Endothelial cell of umbilical vein (primary cell): ENCODE data around the gene GJB1. TPM values are rescaled to one million over a fixed set of nuclear protein-coding genes. Genes with fewer than 3 reads are reported as not detected.

Source experiments
- BruUV-seq: library from RNA; stranded (reverse); fragments of 400-500 nt; replicated peaks from 2 replicates; lab custom pipeline; 2021; lab: Mats Ljungman, UMichigan
- CTCF ChIA-PET: fragments of 300-600, 350-600 bp; sonication (Branson Sonifier 250); formaldehyde crosslinking; loops from one replicate; lab custom pipeline; 2021; ENCODE audit warnings: antibody characterized with exemption, inconsistent platforms; lab: Charles Lee
- POLR2A ChIA-PET: fragments of 300-600, 350-600 bp; sonication (Branson Sonifier 250); formaldehyde crosslinking; loops from one replicate; lab custom pipeline; 2021; ENCODE audit warnings: antibody characterized with exemption, inconsistent platforms; lab: Charles Lee
- DNase-seq: peaks from one replicate; pipeline ENCODE4 v3.0.0-alpha.2; 2011; ENCODE audit warnings: low read depth, low spot score
- FAIRE-seq: peaks from 2 replicates; lab custom pipeline; 2011; peaks lifted over from hg19 to GRCh38; lab: Jason Lieb, UNC
- H2AFZ ChIP-seq: 2 replicates; pipeline ENCODE4 v1.6.0; 2012; ENCODE audit warnings: low read depth, low read length, control low read depth, inconsistent platforms
- H3K27ac ChIP-seq: 2 replicates; pipeline ENCODE4 v1.5.1; 2011; ENCODE audit warnings: low read depth, mild to moderate bottlenecking, control low read depth, low read length, moderate library complexity; ENCODE audit not compliant: insufficient read depth
- H3K27me3 ChIP-seq, 2 experiments: 2 replicates each; pipeline versions ENCODE4 v1.6.0 to v1.6.1; 2011; ENCODE audit warnings: low read length in 2 of 2, mixed read lengths in 1 of 2; ENCODE audit not compliant: control insufficient read depth in 2 of 2, insufficient read depth in 2 of 2
- H3K36me3 ChIP-seq, 2 experiments: 2 replicates in 1 of 2; 3 replicates in 1 of 2; pipeline ENCODE4 v1.5.1; 2011; ENCODE audit warnings: low read length in 2 of 2, mild to moderate bottlenecking in 1 of 2, moderate library complexity in 1 of 2; ENCODE audit not compliant: control insufficient read depth in 2 of 2, insufficient read depth in 2 of 2; ENCODE audit errors: extremely low read depth in 1 of 2
- H3K4me1 ChIP-seq: 3 replicates; pipeline ENCODE4 v1.5.1; 2011; ENCODE audit warnings: mild to moderate bottlenecking, low read length; ENCODE audit not compliant: control insufficient read depth, insufficient read depth; ENCODE audit errors: extremely low read depth
- H3K4me2 ChIP-seq: 2 replicates; pipeline ENCODE4 v1.6.1; 2011; ENCODE audit warnings: low read length, control low read depth, mixed read lengths; ENCODE audit not compliant: insufficient read depth
- H3K4me3 ChIP-seq, 3 experiments: fragments of 200-600 bp in 1 of 3; sonication (generic), shearing (Covaris generic) in 1 of 3; replicated peaks in 1 of 3; 2 replicates each; pipeline ENCODE4 v1.5.1; 2011 to 2016; ENCODE audit warnings: control low read depth in 3 of 3, low read length in 3 of 3, mild to moderate bottlenecking in 2 of 3, inconsistent platforms in 1 of 3, low read depth in 1 of 3, moderate library complexity in 1 of 3; ENCODE audit not compliant: insufficient read depth in 1 of 3
- H3K79me2 ChIP-seq: 2 replicates; pipeline ENCODE4 v1.6.0; 2012; ENCODE audit warnings: low read length, inconsistent platforms; ENCODE audit not compliant: control insufficient read depth, insufficient read depth
- H3K9ac ChIP-seq: replicated peaks from 2 replicates; pipeline ENCODE3; 2011; ENCODE audit warnings: low read length, control low read depth; ENCODE audit not compliant: insufficient read depth; ENCODE audit errors: extremely low read depth
- H3K9me1 ChIP-seq: replicated peaks from 3 replicates; pipeline ENCODE4 v1.6.0; 2011; ENCODE audit warnings: mild to moderate bottlenecking, low read length; ENCODE audit not compliant: control insufficient read depth, insufficient read depth; ENCODE audit errors: extremely low read depth
- H3K9me3 ChIP-seq: replicated peaks from 2 replicates; pipeline ENCODE4 v1.5.1; 2012; ENCODE audit warnings: low read length, inconsistent platforms; ENCODE audit not compliant: control insufficient read depth, insufficient read depth
- H4K20me1 ChIP-seq: replicated peaks from 2 replicates; pipeline ENCODE3; 2011; ENCODE audit warnings: mild to moderate bottlenecking, low read length; ENCODE audit not compliant: control insufficient read depth, insufficient read depth; ENCODE audit errors: extremely low read depth
- EZH2 ChIP-seq: IDR thresholded peaks from 2 replicates; pipeline ENCODE4 v1.6.1; 2012; ENCODE audit warnings: borderline replicate concordance, low read depth, mild to moderate bottlenecking, moderate library complexity, low read length, inconsistent platforms; ENCODE audit not compliant: severe bottlenecking
- FOS ChIP-seq: IDR thresholded peaks from 2 replicates; pipeline ENCODE4 v1.6.1; 2011; ENCODE audit warnings: mild to moderate bottlenecking, low read length, moderate library complexity, borderline replicate concordance; ENCODE audit not compliant: insufficient read depth
- MYC ChIP-seq: IDR thresholded peaks from one replicate; pipeline ENCODE4 v1.6.1; 2011; ENCODE audit warnings: mild to moderate bottlenecking, low read depth, low read length
- POLR2A ChIP-seq: IDR thresholded peaks from 2 replicates; pipeline ENCODE4 v1.6.1; 2012; ENCODE audit warnings: low read depth, mild to moderate bottlenecking, control low read depth, low read length
- POLR2AphosphoS5 ChIP-seq: IDR thresholded peaks from 2 replicates; pipeline ENCODE4 v1.6.1; 2012; ENCODE audit warnings: low read depth, mild to moderate bottlenecking, control low read depth, low read length, moderate library complexity; ENCODE audit not compliant: insufficient read depth
- dilution Hi-C: fragments of 300-500 bp; cut with MboI; formaldehyde crosslinking; loops from one replicate; pipeline ENCODE4 v1.15.0; 2019; ENCODE audit warnings: low sequenced_read_pairs; ENCODE audit not compliant: extremely low pct_ligation_motif_present
- intact Hi-C: fragments of 100-400 bp; cut with micrococcal nuclease; formaldehyde crosslinking; loops from one replicate; pipeline ENCODE4 v1.10.0; 2022
- polyA plus RNA-seq, 4 experiments: library from polyadenylated mRNA; depleted of rRNA in 3 of 4; stranded (reverse) in 3 of 4; unstranded in 1 of 4; fragments of >200 nt; gene quantifications; 2 replicates each; pipeline versions ENCODE4 v1.2.1 to v1.2.3, GENCODE V29; 2011 to 2012; ENCODE audit warnings: missing spikeins in 1 of 4
- total RNA-seq: library from RNA; stranded (reverse); gene quantifications from 2 replicates; pipeline ENCODE4 v1.2.3, GENCODE V29; 2021
- TF ChIP-seq, protein P1 (sequence below): IDR thresholded peaks from 2 replicates; pipeline ENCODE4 v1.6.1; 2011; ENCODE audit not compliant: insufficient read depth, insufficient read length

Gene GJB1
- total and polyA plus RNA-seq, 2 donors (not counting 3 experiments of a cell fraction or from before 2014, with no cell fraction given): not detected

DNA sequence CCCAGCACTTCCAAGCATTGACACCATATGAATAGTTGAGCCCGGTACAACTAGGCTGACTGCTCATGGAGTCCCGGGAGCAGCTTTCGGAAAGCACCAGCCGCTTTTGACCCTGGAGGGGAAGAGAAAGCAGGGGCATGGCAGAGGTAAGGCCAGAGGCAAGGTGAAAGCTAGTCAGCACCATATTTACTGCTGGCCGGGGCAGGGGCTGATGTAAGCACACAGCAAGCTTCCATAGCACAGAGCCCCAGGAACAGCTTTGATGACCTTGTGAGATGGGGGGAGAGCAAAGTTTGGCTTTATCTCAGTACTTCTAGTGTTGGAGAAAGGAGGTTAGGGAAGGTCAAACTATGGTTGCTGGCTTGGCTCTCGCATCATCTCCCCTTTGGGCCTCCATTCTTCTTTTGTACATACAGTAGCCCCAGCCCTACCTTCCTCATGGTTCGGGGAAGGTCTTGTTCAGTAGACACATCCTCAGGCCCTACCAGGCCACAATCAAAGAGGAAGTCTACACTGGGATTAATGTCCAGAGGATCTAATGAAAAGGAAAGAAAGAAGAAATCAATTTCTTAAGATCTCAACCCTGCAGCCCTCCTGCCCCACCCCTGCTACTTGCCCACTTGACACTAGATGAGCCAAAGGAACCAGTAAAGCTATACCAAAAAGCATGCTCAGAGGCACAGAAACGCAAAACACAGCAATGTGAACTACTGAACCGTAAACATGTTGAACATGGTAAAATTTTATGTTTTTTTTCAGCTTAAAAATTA is 21.5 kb downstream of the GJB1 start:
- no TSS peak for BruUV-seq
- ChIA-PET POLR2A (no interaction called here), CTCF (no interaction called here)
- Histone ChIP-seq H3K36me3 (peaks cover 0 to 59% of the 10 kb centered on the region in 2 experiments), H3K9me3 (no peaks in the 10 kb centered on the region), H3K27me3 (no peaks in the 10 kb centered on the region), H3K9ac (no peak overlapping the region), H3K4me3 (no peak overlapping the region), H3K4me1 (no peaks in the 10 kb centered on the region), H3K9me1 (no peaks in the 10 kb centered on the region), H3K79me2 (no peaks in the 10 kb centered on the region), H3K4me2 (no peak overlapping the region), H2AFZ (no peak overlapping the region), H4K20me1 (no peaks in the 10 kb centered on the region), H3K27ac (no peak overlapping the region)
- TF ChIP-seq, protein P1, sequence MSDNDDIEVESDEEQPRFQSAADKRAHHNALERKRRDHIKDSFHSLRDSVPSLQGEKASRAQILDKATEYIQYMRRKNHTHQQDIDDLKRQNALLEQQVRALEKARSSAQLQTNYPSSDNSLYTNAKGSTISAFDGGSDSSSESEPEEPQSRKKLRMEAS: no peak
- no peak for TF ChIP-seq EZH2
- TF ChIP-seq FOS: no peak
- no peak for TF ChIP-seq MYC
- TF ChIP-seq POLR2A: no peak
- no peak for DNase-seq
- FAIRE-seq: no peak
- intact Hi-C loops: no loop called here
- dilution Hi-C loops: no loop called here

- H2AFZ ChIP-seq: no peak overlapping the region
- peaks cover 0 to 60% of the 10 kb centered on the region in 2 experiments for H3K36me3 ChIP-seq
- ChIA-PET POLR2A (interaction anchor here (0.6 kb wide), 1 partner anchor 9 kb away, joined by 7 read pairs; no protein-coding TSS in a partner anchor), CTCF (no interaction called here)
- no peaks in the 10 kb centered on the region for H3K9me3 ChIP-seq
- intact Hi-C loops (no loop called here), dilution Hi-C loops (no loop called here)
- no peaks in the 10 kb centered on the region for H3K27me3 ChIP-seq
- no peak overlapping the region for H3K9ac ChIP-seq
- H3K9me1 ChIP-seq: no peaks in the 10 kb centered on the region
- no TSS peak for BruUV-seq
- no peak overlapping the region for H3K4me2 ChIP-seq
- no peaks in the 10 kb centered on the region for H3K4me1 ChIP-seq
- H3K27ac ChIP-seq: no peak overlapping the region
- no peaks in the 10 kb centered on the region for H3K79me2 ChIP-seq
- DNase-seq: no peak
- no peaks in the 10 kb centered on the region for H4K20me1 ChIP-seq
- no peak overlapping the region for H3K4me3 ChIP-seq
- TF ChIP-seq FOS: no peak
- TF ChIP-seq EZH2: no peak
- no peak for TF ChIP-seq POLR2AphosphoS5
- no peak for TF ChIP-seq MYC
- FAIRE-seq: no peak
These were observed 22.1 kb downstream of the GJB1 start for GRCh38 chrX:71245159-71245558.
